Loucy (cell line): ENCODE results near the gene CDCP2.

ENCODE experiments used
- H2AFZ ChIP-seq: fragments of 200-600 bp; sonication (generic); 2 replicates; pipeline ENCODE4 v1.6.0; 2016; ENCODE audit warnings: antibody characterized with exemption, mild to moderate bottlenecking, low read length, moderate library complexity
- H3F3A ChIP-seq: fragments of 200-600 bp; 2 replicates; pipeline ENCODE4 v1.6.0; 2016; ENCODE audit warnings: antibody characterized with exemption, low read depth, mild to moderate bottlenecking
- H3K27me3 ChIP-seq: fragments of 200-600 bp; sonication (generic); 2 replicates; pipeline ENCODE4 v1.6.1; 2014; ENCODE audit warnings: low read length, mild to moderate bottlenecking; ENCODE audit not compliant: insufficient read depth, poor library complexity, severe bottlenecking
- H3K36me3 ChIP-seq: fragments of 200-600 bp; sonication (generic); 2 replicates; pipeline ENCODE4 v1.6.1; 2016; ENCODE audit warnings: low read length; ENCODE audit not compliant: insufficient read depth
- H3K4me1 ChIP-seq: fragments of 200-600 bp; sonication (generic); 2 replicates; pipeline ENCODE4 v1.5.1; 2014; ENCODE audit warnings: low read length, mild to moderate bottlenecking; ENCODE audit not compliant: insufficient read depth, poor library complexity, severe bottlenecking
- H3K4me2 ChIP-seq: fragments of 200-600 bp; sonication (generic); 2 replicates; pipeline ENCODE4 v1.6.0; 2014; ENCODE audit warnings: antibody characterized with exemption, low read length, low read depth, mild to moderate bottlenecking; ENCODE audit not compliant: poor library complexity, severe bottlenecking
- H3K4me3 ChIP-seq: fragments of 200-600 bp; sonication (generic); 2 replicates; pipeline ENCODE4 v1.5.1; 2014; ENCODE audit warnings: low read length, mild to moderate bottlenecking, mixed read lengths; ENCODE audit not compliant: poor library complexity, severe bottlenecking
- H3K79me2 ChIP-seq: fragments of 200-600 bp; sonication (generic); 2 replicates; pipeline ENCODE4 v1.6.1; 2014; ENCODE audit warnings: low read length; ENCODE audit not compliant: insufficient read depth
- H3K9ac ChIP-seq: fragments of 200-600 bp; sonication (generic); 2 replicates; pipeline ENCODE4 v1.6.0; 2014; ENCODE audit warnings: mild to moderate bottlenecking, low read depth, low read length, moderate library complexity; ENCODE audit not compliant: poor library complexity, severe bottlenecking
- H3K9me2 ChIP-seq: fragments of 200-600 bp; sonication (generic); replicated peaks from 2 replicates; pipeline ENCODE4 v1.6.1; 2016; ENCODE audit warnings: low read depth, low read length, mixed read lengths
- H3K9me3 ChIP-seq: fragments of 200-600 bp; sonication (generic); 2 replicates; pipeline ENCODE4 v1.6.1; 2014; ENCODE audit warnings: mild to moderate bottlenecking, antibody characterized with exemption, low read length, low read depth; ENCODE audit not compliant: insufficient read depth
- H4K20me1 ChIP-seq: fragments of 200-600 bp; sonication (generic); 2 replicates; pipeline ENCODE4 v1.6.0; 2014; ENCODE audit warnings: antibody characterized with exemption, low read length, mild to moderate bottlenecking; ENCODE audit not compliant: insufficient read depth, poor library complexity, severe bottlenecking
- CTCF ChIP-seq: fragments of 200-600 bp; sonication (generic); conservative IDR thresholded peaks from 2 replicates; pipeline ENCODE4 v1.5.1; 2014; ENCODE audit warnings: mild to moderate bottlenecking, antibody characterized with exemption, low read length
- EZH2phosphoT487 ChIP-seq: fragments of 200-600 bp; IDR thresholded peaks from 2 replicates; pipeline ENCODE4 v1.6.1; 2018; ENCODE audit warnings: antibody characterized with exemption, mild to moderate bottlenecking, moderate library complexity, borderline replicate concordance

Gene CDCP2

GRCh38 chr1:54136963-54137533 is 15.8 kb downstream of the CDCP2 start:
- Histone ChIP-seq H3K9me3 (no peaks in the 10 kb centered on the region), H3K79me2 (no peaks in the 10 kb centered on the region), H3K9me2 (no peaks in the 10 kb centered on the region), H4K20me1 (no peaks in the 10 kb centered on the region), H3K4me3 (no peak overlapping the region), H3K4me1 (no peaks in the 10 kb centered on the region), H3K27me3 (no peaks in the 10 kb centered on the region), H3K4me2 (no peak overlapping the region), H2AFZ (no peak overlapping the region), H3F3A (no peaks in the 10 kb centered on the region), H3K9ac (no peak overlapping the region), H3K36me3 (no peaks in the 10 kb centered on the region)
- TF ChIP-seq CTCF (no peak), EZH2phosphoT487 (no peak)

- no peaks in the 10 kb centered on the region for H4K20me1 ChIP-seq
- H3K79me2 ChIP-seq = no peaks in the 10 kb centered on the region
- no peaks in the 10 kb centered on the region for H3K27me3 ChIP-seq
- H3K4me2 ChIP-seq = no peak overlapping the region
- no peak overlapping the region for H2AFZ ChIP-seq
- H3K9ac ChIP-seq = no peak overlapping the region
- no peaks in the 10 kb centered on the region for H3K4me1 ChIP-seq
- no peaks in the 10 kb centered on the region for H3K9me2 ChIP-seq
- no peaks in the 10 kb centered on the region for H3F3A ChIP-seq
- H3K9me3 ChIP-seq = no peaks in the 10 kb centered on the region
- no peak for TF ChIP-seq CTCF
- no peak for TF ChIP-seq EZH2phosphoT487
- no peak overlapping the region for H3K4me3 ChIP-seq
- H3K36me3 ChIP-seq = no peaks in the 10 kb centered on the region
Measured at GRCh38 chr1:54136269-54136896, 16.4 kb downstream of the CDCP2 start.

GRCh38 chr1:54135436-54136120 is 17.2 kb downstream of the CDCP2 start:
- H3K27me3 ChIP-seq = no peaks in the 10 kb centered on the region
- H3F3A ChIP-seq = no peaks in the 10 kb centered on the region
- H3K4me3 ChIP-seq = no peak overlapping the region
- H2AFZ ChIP-seq = no peak overlapping the region
- H3K79me2 ChIP-seq = no peaks in the 10 kb centered on the region
- no peak for TF ChIP-seq EZH2phosphoT487
- no peak for TF ChIP-seq CTCF
- no peaks in the 10 kb centered on the region for H3K4me1 ChIP-seq
- H3K9me3 ChIP-seq = no peaks in the 10 kb centered on the region
- no peaks in the 10 kb centered on the region for H4K20me1 ChIP-seq
- H3K9me2 ChIP-seq = no peaks in the 10 kb centered on the region
- no peaks in the 10 kb centered on the region for H3K36me3 ChIP-seq
- H3K4me2 ChIP-seq = no peak overlapping the region
- H3K9ac ChIP-seq = no peak overlapping the region
